ENCODE measurements around the gene ARRB1. TPM values are rescaled to one million over a fixed set of nuclear protein-coding genes. Genes with fewer than 3 reads are reported as not detected.
A peak's percentile ranks its signal among the peaks of the same experiment; 100 is the strongest.
"Not testable (repeated sequence)": the region's sequence is repeated elsewhere in the genome, so short reads cannot be mapped to it uniquely, and the experiment has no call there.

ARRB1 gene
- total RNA-seq, 2 experiments from 2014 or later, result 15.7 to 16.6 TPM

GRCh38 chr11:75339685-75340409, 11.6 kb downstream of the ARRB1 start:
- H3K4me3 Mint-ChIP-seq, result peak overlapping the region; percentile 51
- no peaks in the 10 kb centered on the region for H3K36me3 Mint-ChIP-seq (ENCODE audit: low read depth)
- peaks cover 95% of the 10 kb centered on the region for H3K4me1 Mint-ChIP-seq (ENCODE audit: low read depth)
- CTCF ChIA-PET, result interaction anchor here (1.1 to 9.0 kb wide), 8 partner anchors 10 to 199 kb away, joined by 3 to 79 read pairs (median 9); partner anchors contain the start of gene ARRB1
- intact Hi-C loops (cut with micrococcal nuclease), result loop anchor here (5.0 to 10.0 kb wide), 4 partner anchors 198 to 945 kb away; partner anchors contain the start of genes LIPT2, PGM2L1, SPCS2 and XRRA1
- H3K27ac Mint-ChIP-seq, result peak overlapping the region; percentile 92
- H3K27me3 Mint-ChIP-seq (ENCODE audit: low read depth), result no peaks in the 10 kb centered on the region
- DNase-seq, result peak; percentile 44
- no peaks in the 10 kb centered on the region for H3K9me3 Mint-ChIP-seq

DNA sequence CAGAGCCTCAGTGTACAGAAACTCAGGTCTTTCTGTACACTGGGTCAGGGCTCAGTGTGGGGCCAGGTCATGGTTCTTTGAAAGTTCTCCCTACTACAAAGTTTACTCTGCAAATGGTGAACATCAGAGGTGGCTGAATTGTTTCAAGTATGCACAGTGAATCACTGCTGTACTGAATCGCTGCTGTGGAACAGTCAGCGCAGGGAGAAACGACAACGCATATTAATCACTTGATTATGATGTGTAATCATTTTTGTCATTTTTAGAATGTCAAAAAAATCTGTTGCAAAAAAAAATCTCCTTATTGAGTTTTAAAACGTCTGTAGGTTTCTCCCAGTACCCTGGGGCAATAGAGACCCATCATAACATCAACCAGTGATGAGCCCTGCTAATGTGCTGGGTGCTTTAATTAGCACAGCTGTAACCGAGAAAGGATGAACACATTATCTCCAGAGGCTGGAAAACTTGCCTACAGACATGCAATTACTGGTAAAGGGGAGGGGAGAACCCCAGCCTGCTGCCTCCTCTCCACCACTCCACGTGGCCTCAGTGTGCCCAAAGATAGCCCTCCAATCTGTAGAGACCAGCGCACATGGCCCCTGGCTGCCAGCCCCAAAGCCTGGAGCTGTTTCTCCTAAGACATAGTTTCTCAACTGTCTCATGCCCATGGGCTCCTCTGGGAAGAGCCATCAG, 12.8 kb downstream of the ARRB1 start:
- no peaks in the 10 kb centered on the region for H3K36me3 Mint-ChIP-seq (ENCODE audit: low read depth)
- peak; percentile 78 for DNase-seq
- CTCF ChIA-PET, result interaction anchor here (1.3 to 9.0 kb wide), 4 partner anchors 9 to 59 kb away, joined by 5 to 79 read pairs (median 22); partner anchors contain the start of gene ARRB1
- H3K27me3 Mint-ChIP-seq (ENCODE audit: low read depth), result no peaks in the 10 kb centered on the region
- no peak overlapping the region for H3K4me3 Mint-ChIP-seq
- H3K9me3 Mint-ChIP-seq, result no peaks in the 10 kb centered on the region
- intact Hi-C loops (cut with micrococcal nuclease), result loop anchor here (1.0 to 10.0 kb wide), 5 partner anchors 9 to 944 kb away; partner anchors contain the start of genes ARRB1, PGM2L1, SPCS2 and XRRA1
- H3K4me1 Mint-ChIP-seq (ENCODE audit: low read depth), result peaks cover 93% of the 10 kb centered on the region
- H3K27ac Mint-ChIP-seq, result peak overlapping the region; percentile 92

- peaks cover 92% of the 10 kb centered on the region for H3K4me1 Mint-ChIP-seq (ENCODE audit: low read depth)
- intact Hi-C loops (cut with micrococcal nuclease), result loop anchor here (5.0 to 10.0 kb wide), 3 partner anchors 195 to 942 kb away; partner anchors contain the start of genes PGM2L1, SPCS2 and XRRA1
- H3K36me3 Mint-ChIP-seq (ENCODE audit: low read depth), result no peaks in the 10 kb centered on the region
- peak overlapping the region; percentile 92 for H3K27ac Mint-ChIP-seq
- DNase-seq, result no peak
- CTCF ChIA-PET, result interaction anchor here (0.8 to 9.0 kb wide), 5 partner anchors 24 to 71 kb away, joined by 3 to 79 read pairs (median 3); no protein-coding TSS in a partner anchor
- no peak overlapping the region for H3K4me3 Mint-ChIP-seq
- H3K9me3 Mint-ChIP-seq, result no peaks in the 10 kb centered on the region
- H3K27me3 Mint-ChIP-seq (ENCODE audit: low read depth), result no peaks in the 10 kb centered on the region
Observed at GRCh38 chr11:75337195-75337654, 14.2 kb downstream of the ARRB1 start.

GRCh38 chr11:75334976-75335375, 16.5 kb downstream of the ARRB1 start:
- H3K27ac Mint-ChIP-seq, result no peak overlapping the region
- CTCF ChIA-PET, result interaction anchor here (0.7 to 9.0 kb wide), 5 partner anchors 8 to 706 kb away, joined by 3 to 79 read pairs (median 6); partner anchors contain the start of gene ARRB1

GRCh38 chr11:75334402-75334891, 17.0 kb downstream of the ARRB1 start:
- Mint-ChIP-seq H3K27ac (peak overlapping the region; percentile 70), H3K27me3 (ENCODE audit: low read depth) (no peaks in the 10 kb centered on the region), H3K4me3 (no peak overlapping the region), H3K4me1 (ENCODE audit: low read depth) (peaks cover 88% of the 10 kb centered on the region), H3K9me3 (no peaks in the 10 kb centered on the region), H3K36me3 (ENCODE audit: low read depth) (no peaks in the 10 kb centered on the region)
- DNase-seq, result no peak
- intact Hi-C loops (cut with micrococcal nuclease), result loop anchor here (10.0 kb wide), 2 partner anchors 390 to 940 kb away; partner anchors contain the start of genes PGM2L1, SPCS2 and XRRA1
- CTCF ChIA-PET, result interaction anchor here (0.7 to 9.0 kb wide), 5 partner anchors 8 to 705 kb away, joined by 3 to 79 read pairs (median 6); partner anchors contain the start of gene ARRB1

More at GRCh38 chr11:75334976-75335375, 16.5 kb downstream of the ARRB1 start:
- no peak overlapping the region for H3K4me3 Mint-ChIP-seq
- no peak for DNase-seq
- no peaks in the 10 kb centered on the region for H3K36me3 Mint-ChIP-seq (ENCODE audit: low read depth)
- peaks cover 88% of the 10 kb centered on the region for H3K4me1 Mint-ChIP-seq (ENCODE audit: low read depth)
- no peaks in the 10 kb centered on the region for H3K9me3 Mint-ChIP-seq
- intact Hi-C loops (cut with micrococcal nuclease), result loop anchor here (5.0 to 10.0 kb wide), 3 partner anchors 193 to 940 kb away; partner anchors contain the start of genes PGM2L1, SPCS2 and XRRA1
- no peaks in the 10 kb centered on the region for H3K27me3 Mint-ChIP-seq (ENCODE audit: low read depth)

- DNase-seq, result no peak
- no peaks in the 10 kb centered on the region for H3K36me3 Mint-ChIP-seq (ENCODE audit: low read depth)
- no peaks in the 10 kb centered on the region for H3K27me3 Mint-ChIP-seq (ENCODE audit: low read depth)
- H3K27ac Mint-ChIP-seq, result no peak overlapping the region
- H3K9me3 Mint-ChIP-seq, result no peaks in the 10 kb centered on the region
- CTCF ChIA-PET, result interaction anchor here (1.1 to 9.0 kb wide), 3 partner anchors 23 to 54 kb away, joined by 3 to 79 read pairs (median 7); no protein-coding TSS in a partner anchor
- intact Hi-C loops (cut with micrococcal nuclease), result loop anchor here (10.0 kb wide), 2 partner anchors 389 to 939 kb away; partner anchors contain the start of genes PGM2L1, SPCS2 and XRRA1
- peaks cover 88% of the 10 kb centered on the region for H3K4me1 Mint-ChIP-seq (ENCODE audit: low read depth)
- no peak overlapping the region for H3K4me3 Mint-ChIP-seq
Observed at GRCh38 chr11:75333807-75334140, 17.7 kb downstream of the ARRB1 start.

DNA sequence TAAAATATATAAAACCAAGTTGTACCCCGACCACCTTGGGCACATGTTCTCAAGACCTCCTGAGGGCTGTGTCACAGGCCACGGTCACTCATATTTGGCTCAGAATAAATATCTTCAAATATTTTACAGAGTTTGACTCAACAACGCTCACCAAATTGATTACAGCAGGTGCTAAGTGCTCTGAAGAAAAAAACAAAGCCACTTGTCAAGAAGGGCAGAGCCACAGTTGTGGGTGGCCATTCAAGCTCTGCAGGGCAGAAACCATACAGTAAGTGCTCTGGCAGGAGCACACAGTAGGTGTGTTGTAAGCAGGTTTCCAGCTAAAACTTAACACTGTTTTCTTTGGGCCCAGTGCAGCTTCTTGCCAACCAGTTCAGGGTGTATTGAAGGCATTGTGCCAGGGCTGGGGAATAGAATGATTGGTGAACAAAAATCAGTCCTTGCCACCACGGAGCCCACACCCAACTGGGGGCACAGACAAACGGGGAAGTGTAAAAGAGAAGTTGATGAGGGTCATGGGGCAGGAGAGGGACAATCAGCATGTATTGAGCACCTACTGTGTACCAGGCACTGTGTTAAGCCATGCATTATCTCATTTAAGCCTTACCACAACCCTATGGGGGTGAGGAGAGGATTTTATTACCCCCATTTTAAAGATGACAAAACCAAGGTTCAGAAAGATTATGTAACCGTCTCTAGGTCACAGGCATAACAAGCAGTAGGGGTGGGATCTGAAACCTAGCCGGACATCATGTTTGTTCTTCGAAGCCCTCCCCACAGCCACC, 18.2 kb downstream of the ARRB1 start:
- no peak overlapping the region for H3K27ac Mint-ChIP-seq
- no peaks in the 10 kb centered on the region for H3K27me3 Mint-ChIP-seq (ENCODE audit: low read depth)
- no peak overlapping the region for H3K4me3 Mint-ChIP-seq
- H3K4me1 Mint-ChIP-seq (ENCODE audit: low read depth), result peaks cover 88% of the 10 kb centered on the region
- intact Hi-C loops (cut with micrococcal nuclease), result loop anchor here (10.0 kb wide), 2 partner anchors 388 to 938 kb away; partner anchors contain the start of genes PGM2L1, SPCS2 and XRRA1
- no peak for DNase-seq
- H3K9me3 Mint-ChIP-seq, result no peaks in the 10 kb centered on the region
- CTCF ChIA-PET, result interaction anchor here (1.1 to 5.4 kb wide), 3 partner anchors 23 to 54 kb away, joined by 3 to 72 read pairs (median 7); no protein-coding TSS in a partner anchor
- no peaks in the 10 kb centered on the region for H3K36me3 Mint-ChIP-seq (ENCODE audit: low read depth)

DNA sequence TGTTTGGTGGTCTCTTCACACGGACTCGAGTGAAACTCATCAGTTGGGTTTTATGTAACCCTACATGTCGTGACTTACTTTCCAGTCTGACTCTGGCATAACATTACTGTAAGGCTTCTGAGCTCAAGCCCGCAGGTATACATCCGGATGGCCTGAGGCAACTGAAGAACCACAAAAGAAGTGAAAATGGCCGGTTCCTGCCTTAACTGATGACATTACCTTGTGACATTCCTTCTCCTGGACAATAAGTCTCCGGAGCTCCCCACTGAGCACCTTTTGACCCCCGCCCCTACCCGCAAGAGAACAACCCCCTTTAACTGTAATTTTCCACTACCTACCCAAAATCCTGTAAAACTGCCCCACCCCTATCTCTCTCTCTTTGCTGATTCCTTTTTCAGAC, 19.7 kb downstream of the ARRB1 start:
- not testable (repeated sequence) for H3K36me3 Mint-ChIP-seq (ENCODE audit: low read depth); DNase-seq; H3K27me3 Mint-ChIP-seq (ENCODE audit: low read depth); H3K4me3 Mint-ChIP-seq; H3K9me3 Mint-ChIP-seq
- peaks cover 78% of the 10 kb centered on the region for H3K4me1 Mint-ChIP-seq (ENCODE audit: low read depth)
- CTCF ChIA-PET, result interaction anchor here (0.8 to 5.4 kb wide), 5 partner anchors 9 to 58 kb away, joined by 3 to 72 read pairs (median 3); no protein-coding TSS in a partner anchor
- intact Hi-C loops (cut with micrococcal nuclease), result loop anchor here (10.0 kb wide), 2 partner anchors 387 to 937 kb away; partner anchors contain the start of genes PGM2L1, SPCS2 and XRRA1
- peak overlapping the region; percentile 53 for H3K27ac Mint-ChIP-seq

DNA sequence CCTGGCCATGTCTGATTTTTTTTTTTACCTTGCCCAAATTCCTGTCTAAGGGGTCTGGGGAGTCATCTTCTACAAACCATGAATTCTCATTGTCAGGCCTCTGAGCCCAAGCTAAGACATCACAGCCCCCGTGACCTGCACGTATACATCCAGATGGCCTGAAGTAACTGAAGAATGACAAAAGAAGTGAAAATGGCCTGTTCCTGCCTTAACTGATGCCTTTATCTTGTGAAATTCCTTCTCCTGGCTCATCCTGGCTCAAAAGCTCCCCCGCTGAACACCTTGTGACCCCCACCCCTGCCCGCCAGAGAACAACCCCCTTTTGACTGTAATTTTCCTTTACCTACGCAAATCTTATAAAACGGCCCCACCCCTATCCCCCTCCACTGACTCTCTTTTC, 20.2 kb downstream of the ARRB1 start:
- Mint-ChIP-seq H3K27ac (peak overlapping the region; percentile 53), H3K4me1 (ENCODE audit: low read depth) (peaks cover 78% of the 10 kb centered on the region)
- H3K27me3 Mint-ChIP-seq (ENCODE audit: low read depth); H3K4me3 Mint-ChIP-seq; H3K9me3 Mint-ChIP-seq; H3K36me3 Mint-ChIP-seq (ENCODE audit: low read depth); DNase-seq: not testable (repeated sequence)
- intact Hi-C loops (cut with micrococcal nuclease), result loop anchor here (10.0 kb wide), 2 partner anchors 387 to 937 kb away; partner anchors contain the start of genes PGM2L1, SPCS2 and XRRA1
- CTCF ChIA-PET, result interaction anchor here (0.7 to 5.4 kb wide), 5 partner anchors 9 to 58 kb away, joined by 3 to 72 read pairs (median 16); no protein-coding TSS in a partner anchor

GRCh38 chr11:75330886-75331285, 20.6 kb downstream of the ARRB1 start:
- not testable (repeated sequence) for H3K4me3 Mint-ChIP-seq, DNase-seq
- peaks cover 78% of the 10 kb centered on the region for H3K4me1 Mint-ChIP-seq (ENCODE audit: low read depth)

More at GRCh38 chr11:75330886-75331285, 20.6 kb downstream of the ARRB1 start:
- H3K36me3 Mint-ChIP-seq (ENCODE audit: low read depth); H3K9me3 Mint-ChIP-seq; H3K27me3 Mint-ChIP-seq (ENCODE audit: low read depth); H3K27ac Mint-ChIP-seq: not testable (repeated sequence)
- intact Hi-C loops (cut with micrococcal nuclease), result loop anchor here (10.0 kb wide), 2 partner anchors 386 to 936 kb away; partner anchors contain the start of genes PGM2L1, SPCS2 and XRRA1
- CTCF ChIA-PET, result interaction anchor here (0.7 to 5.4 kb wide), 4 partner anchors 10 to 53 kb away, joined by 3 to 72 read pairs (median 18); no protein-coding TSS in a partner anchor
